Activated CD8-positive, alpha-beta T cell treated with anti-CD3 and anti-CD28 coated beads for 36 hours (primary cell): ENCODE results near the gene MGAT5B. TPM values are rescaled to one million over a fixed set of nuclear protein-coding genes. Genes with fewer than 3 reads are reported as not detected.

Experiments used
- ATAC-seq: fragments of 200-7000 bp; cut with Tn5 transposase; one replicate; pipeline ENCODE4 v1.10.0; 2021; ENCODE audit warnings: mild to moderate bottlenecking, moderate library complexity
- CTCF ChIA-PET: fragments of 350-600 bp; sonication (Branson Sonifier 250); formaldehyde crosslinking; loops from one replicate; lab custom pipeline; 2021; ENCODE audit warnings: antibody characterized with exemption; lab: Charles Lee
- POLR2A ChIA-PET: fragments of 350-600 bp; sonication (Branson Sonifier 250); formaldehyde crosslinking; loops from one replicate; lab custom pipeline; 2021; ENCODE audit warnings: antibody characterized with exemption; lab: Charles Lee
- DNase-seq: peaks from one replicate; pipeline ENCODE4 v3.0.0-alpha.2; 2020
- H3K27ac Mint-ChIP-seq: one replicate; pipeline ENCODE4 v1.8.0; 2021; ENCODE audit warnings: mild to moderate bottlenecking, mixed read lengths
- H3K27me3 Mint-ChIP-seq: one replicate; pipeline ENCODE4 v1.8.0; 2021; ENCODE audit warnings: mixed read lengths
- H3K36me3 Mint-ChIP-seq: one replicate; pipeline ENCODE4 v1.8.0; 2021; ENCODE audit warnings: low read depth, mixed read lengths
- H3K4me1 Mint-ChIP-seq: one replicate; pipeline ENCODE4 v1.8.0; 2021; ENCODE audit warnings: low read depth, mixed read lengths
- H3K4me3 Mint-ChIP-seq: one replicate; pipeline ENCODE4 v1.8.0; 2021; ENCODE audit warnings: mild to moderate bottlenecking, moderate library complexity, mixed read lengths
- H3K9me3 Mint-ChIP-seq: one replicate; pipeline ENCODE4 v1.8.0; 2021; ENCODE audit warnings: mixed read lengths
- CTCF ChIP-seq: fragments of 200-600 bp; IDR thresholded peaks from one replicate; pipeline ENCODE4 v1.8.0; 2022; ENCODE audit warnings: antibody characterized with exemption, mild to moderate bottlenecking
- intact Hi-C: fragments of 100-400 bp; cut with micrococcal nuclease; formaldehyde crosslinking; loops from one replicate; pipeline ENCODE4 v1.10.0; 2022
- total RNA-seq, 2 experiments: library from RNA; stranded (reverse); gene quantifications; one replicate each; pipeline ENCODE4 v1.2.3, GENCODE V29; 2021

The MGAT5B gene
- total RNA-seq, 2 experiments from 2014 or later, result not detected

DNA sequence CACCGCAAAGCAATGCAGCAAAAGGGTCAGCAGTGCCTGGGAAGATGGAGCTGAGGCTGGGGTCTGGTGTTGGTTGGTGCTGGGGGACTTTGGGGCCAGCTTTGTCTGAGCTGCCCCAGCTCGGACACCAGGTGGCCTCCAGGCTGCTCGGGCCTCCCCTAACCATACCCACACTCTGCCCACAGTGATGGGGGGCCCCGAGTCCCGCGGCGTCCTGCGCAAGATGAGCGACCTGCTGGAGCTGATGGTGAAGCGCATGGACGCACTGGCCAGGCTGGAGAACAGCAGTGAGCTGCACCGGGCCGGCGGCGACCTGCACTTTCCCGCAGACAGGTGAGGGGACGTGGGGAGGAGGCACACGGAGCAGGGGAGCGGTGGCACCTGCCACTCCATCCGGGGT lies 13.8 kb downstream of the MGAT5B start:
- intact Hi-C loops, result no loop called here
- Mint-ChIP-seq H3K27ac (no peak overlapping the region), H3K9me3 (no peaks in the 10 kb centered on the region), H3K4me1 (no peaks in the 10 kb centered on the region), H3K36me3 (no peaks in the 10 kb centered on the region), H3K27me3 (no peaks in the 10 kb centered on the region), H3K4me3 (no peak overlapping the region)
- ChIA-PET CTCF (no interaction called here), POLR2A (no interaction called here)
- no peak for DNase-seq
- no peak for ATAC-seq
- TF ChIP-seq CTCF, result no peak

DNA sequence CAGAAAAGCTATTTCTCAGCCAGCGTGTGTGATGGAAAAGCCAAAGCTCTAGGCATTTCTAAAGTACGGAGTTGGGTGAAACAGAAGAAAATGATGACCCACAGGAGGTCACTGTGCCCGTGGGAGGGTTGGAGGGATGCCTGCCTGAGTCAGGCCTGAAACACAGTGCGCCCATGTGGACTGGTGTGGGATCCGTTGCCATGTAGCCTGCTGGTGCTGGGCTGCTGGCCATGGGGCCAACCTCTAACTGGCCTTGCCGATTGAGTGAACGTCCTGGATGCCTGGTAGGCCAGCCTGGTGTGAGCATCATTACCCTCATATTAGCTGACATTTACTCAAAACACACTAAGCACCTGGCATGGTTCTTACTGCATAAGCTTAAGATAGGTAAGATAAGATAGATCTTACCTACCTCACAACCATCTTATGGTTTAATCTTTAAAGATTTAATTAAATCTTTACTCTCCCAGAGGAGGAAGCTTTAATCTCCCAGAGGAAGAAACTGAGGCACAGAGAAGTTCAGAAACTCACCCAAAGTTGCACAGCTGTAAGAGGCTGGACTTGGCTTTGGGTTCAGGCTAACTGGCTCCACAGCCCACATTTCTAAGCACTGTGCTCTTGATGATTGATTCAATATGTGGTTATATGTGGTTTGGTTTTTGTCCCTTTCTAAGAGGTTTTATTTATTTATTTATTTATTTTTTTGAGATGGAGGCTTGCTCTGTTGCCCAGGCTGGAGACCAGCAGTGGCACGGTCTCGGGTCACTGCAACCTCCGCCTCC lies 15.7 kb downstream of the MGAT5B start:
- no peak for TF ChIP-seq CTCF
- Mint-ChIP-seq H3K27ac (no peak overlapping the region), H3K4me1 (no peaks in the 10 kb centered on the region), H3K4me3 (no peak overlapping the region), H3K27me3 (no peaks in the 10 kb centered on the region), H3K9me3 (no peaks in the 10 kb centered on the region), H3K36me3 (no peaks in the 10 kb centered on the region)
- ATAC-seq (no peak), DNase-seq (no peak)
- CTCF ChIA-PET, result interaction anchor here (0.7 to 1.8 kb wide), 3 partner anchors 16 to 260 kb away, joined by 3 to 5 read pairs (median 3); partner anchors contain the start of gene MGAT5B
- intact Hi-C loops, result no loop called here
- POLR2A ChIA-PET, result no interaction called here

DNA sequence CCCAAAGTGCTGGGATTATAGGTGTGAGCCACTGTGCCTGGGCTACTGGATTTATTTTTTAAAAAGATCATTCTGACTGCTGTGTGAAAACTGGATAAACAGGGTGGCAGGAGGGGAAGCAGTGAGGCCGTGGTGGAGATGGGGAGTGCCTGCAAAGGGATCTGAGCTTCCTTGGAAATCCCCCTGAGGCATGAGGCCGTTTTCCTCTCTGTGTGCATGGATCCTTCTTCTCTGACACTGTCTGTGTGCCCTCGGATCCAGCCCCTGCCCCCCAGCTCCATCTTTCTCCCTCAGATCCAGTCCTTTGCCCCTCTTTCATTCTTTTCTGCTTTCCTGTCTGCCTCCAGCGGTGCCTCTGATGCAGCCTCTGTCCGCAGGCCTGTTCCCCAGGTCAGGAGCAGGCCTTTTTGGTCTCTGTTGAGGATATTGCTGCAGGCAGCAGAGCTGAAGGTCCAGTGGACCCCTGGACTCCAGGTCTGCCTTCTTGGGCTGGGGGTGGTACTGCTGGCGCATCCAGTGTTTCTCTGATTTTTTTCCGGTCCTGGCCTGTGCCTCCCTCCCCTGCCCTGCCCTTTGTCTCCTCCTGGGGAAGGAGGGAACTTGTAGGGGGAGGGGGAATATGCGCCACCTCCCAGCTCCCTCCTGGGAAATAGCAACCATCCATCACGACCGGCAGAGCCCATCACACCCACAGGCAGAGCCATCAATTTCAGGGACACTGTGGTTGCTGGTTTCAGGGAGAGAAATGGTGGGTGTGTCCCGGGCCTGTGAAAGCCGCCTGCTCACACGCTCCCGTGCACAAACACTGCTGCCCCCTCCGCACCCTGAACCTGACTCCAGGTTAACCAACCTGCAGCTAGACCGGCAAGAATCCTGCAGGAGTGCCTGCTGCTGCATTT lies 17.0 kb downstream of the MGAT5B start:
- Mint-ChIP-seq H3K9me3 (no peaks in the 10 kb centered on the region), H3K27ac (no peak overlapping the region), H3K4me1 (no peaks in the 10 kb centered on the region), H3K36me3 (no peaks in the 10 kb centered on the region), H3K4me3 (no peak overlapping the region), H3K27me3 (no peaks in the 10 kb centered on the region)
- ChIA-PET CTCF (interaction anchor here (0.7 to 1.8 kb wide), 3 partner anchors 17 to 182 kb away, joined by 3 to 5 read pairs (median 5); partner anchors contain the start of gene MGAT5B), POLR2A (no interaction called here)
- no peak for TF ChIP-seq CTCF
- ATAC-seq (no peak), DNase-seq (no peak)
- intact Hi-C loops, result no loop called here

GRCh38 chr17:76885894-76886290 lies 17.7 kb downstream of the MGAT5B start:
- Mint-ChIP-seq H3K4me1 (no peaks in the 10 kb centered on the region), H3K4me3 (no peak overlapping the region), H3K9me3 (no peaks in the 10 kb centered on the region), H3K27ac (no peak overlapping the region), H3K36me3 (no peaks in the 10 kb centered on the region), H3K27me3 (no peaks in the 10 kb centered on the region)
- no peak for ATAC-seq
- no peak for TF ChIP-seq CTCF
- intact Hi-C loops, result no loop called here
- ChIA-PET CTCF (interaction anchor here (1.3 kb wide), 1 partner anchor 181 kb away, joined by 5 read pairs; no protein-coding TSS in a partner anchor), POLR2A (interaction anchor here (0.5 kb wide), 1 partner anchor 162 kb away, joined by 3 read pairs; no protein-coding TSS in a partner anchor)
- no peak for DNase-seq
